ENCODE results near the gene TBC1D22A. TPM values are rescaled to one million over a fixed set of nuclear protein-coding genes. Genes with fewer than 3 reads are reported as not detected.

The TBC1D22A gene
- total RNA-seq, 2 experiments from 2014 or later: 22.3 to 43.9 TPM

GRCh38 chr22:46800102-46800857 lies 37.8 kb downstream of the TBC1D22A start:
- Histone ChIP-seq H3K36me3 (ENCODE audit: insufficient read depth, low read length) (peaks cover 79% of the 10 kb centered on the region), H3K4me3 (ENCODE audit: low read depth, low read length, poor library complexity, severe bottlenecking) (no peak overlapping the region), H3K4me2 (ENCODE audit: low read length) (no peak overlapping the region), H2AFZ (ENCODE audit: low read length) (no peak overlapping the region), H3K4me1 (ENCODE audit: insufficient read depth, low read length, poor library complexity, severe bottlenecking) (peaks cover 7% of the 10 kb centered on the region), H3K79me2 (ENCODE audit: insufficient read depth, low read depth, low read length) (0 out of 2 replicates have a peak, but pooled peaks cover 3% of the 10 kb centered on the region), H4K20me1 (ENCODE audit: insufficient read depth, low read length) (0 out of 2 replicates have a peak, but pooled peaks cover 3% of the 10 kb centered on the region), H3K9me3 (ENCODE audit: low read length) (no peaks in the 10 kb centered on the region), H3K9me2 (ENCODE audit: insufficient read depth, low read length) (no peaks in the 10 kb centered on the region), H3K27ac (ENCODE audit: low read depth, low read length, poor library complexity, severe bottlenecking) (no peak overlapping the region)
- no TSS peak for BruUV-seq (replicated peaks)
- ChIA-PET CTCF (ENCODE audit: unreplicated experiment) (no interaction called here), POLR2A (interaction anchor here (1.3 kb wide), 1 partner anchor 39 kb away, joined by 5 read pairs; no protein-coding TSS in a partner anchor)
- intact Hi-C loops (cut with micrococcal nuclease; ENCODE audit: unreplicated experiment): no loop called here
- no peak for DNase-seq (ENCODE audit: low spot score)
- no peak for TF ChIP-seq EZH2phosphoT487 (IDR thresholded peaks at IDR 0.05; ENCODE audit: borderline replicate concordance, low read depth, low read length)
- TF ChIP-seq, protein P1, sequence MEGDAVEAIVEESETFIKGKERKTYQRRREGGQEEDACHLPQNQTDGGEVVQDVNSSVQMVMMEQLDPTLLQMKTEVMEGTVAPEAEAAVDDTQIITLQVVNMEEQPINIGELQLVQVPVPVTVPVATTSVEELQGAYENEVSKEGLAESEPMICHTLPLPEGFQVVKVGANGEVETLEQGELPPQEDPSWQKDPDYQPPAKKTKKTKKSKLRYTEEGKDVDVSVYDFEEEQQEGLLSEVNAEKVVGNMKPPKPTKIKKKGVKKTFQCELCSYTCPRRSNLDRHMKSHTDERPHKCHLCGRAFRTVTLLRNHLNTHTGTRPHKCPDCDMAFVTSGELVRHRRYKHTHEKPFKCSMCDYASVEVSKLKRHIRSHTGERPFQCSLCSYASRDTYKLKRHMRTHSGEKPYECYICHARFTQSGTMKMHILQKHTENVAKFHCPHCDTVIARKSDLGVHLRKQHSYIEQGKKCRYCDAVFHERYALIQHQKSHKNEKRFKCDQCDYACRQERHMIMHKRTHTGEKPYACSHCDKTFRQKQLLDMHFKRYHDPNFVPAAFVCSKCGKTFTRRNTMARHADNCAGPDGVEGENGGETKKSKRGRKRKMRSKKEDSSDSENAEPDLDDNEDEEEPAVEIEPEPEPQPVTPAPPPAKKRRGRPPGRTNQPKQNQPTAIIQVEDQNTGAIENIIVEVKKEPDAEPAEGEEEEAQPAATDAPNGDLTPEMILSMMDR (conservative IDR thresholded peaks at IDR 0.05; ENCODE audit: low read length): no peak

GRCh38 chr22:46801331-46801811 lies 38.9 kb downstream of the TBC1D22A start:
- no peak overlapping the region for H3K27ac ChIP-seq (ENCODE audit: low read depth, low read length, poor library complexity, severe bottlenecking)
- BruUV-seq (replicated peaks): no TSS peak
- H3K9me3 ChIP-seq (ENCODE audit: low read length): no peaks in the 10 kb centered on the region
- no peak for TF ChIP-seq EZH2phosphoT487 (IDR thresholded peaks at IDR 0.05; ENCODE audit: borderline replicate concordance, low read depth, low read length)
- TF ChIP-seq, protein P1 (conservative IDR thresholded peaks at IDR 0.05; ENCODE audit: low read length): no peak
- ChIA-PET POLR2A (interaction anchor here (0.7 to 1.7 kb wide), 3 partner anchors 34 to 40 kb away, joined by 3 to 5 read pairs (median 3); no protein-coding TSS in a partner anchor), CTCF (ENCODE audit: unreplicated experiment) (interaction anchor here (1.1 to 2.3 kb wide), 2 partner anchors 27 to 43 kb away, joined by 3 to 19 read pairs; no protein-coding TSS in a partner anchor)
- H3K36me3 ChIP-seq (ENCODE audit: insufficient read depth, low read length): peaks cover 77% of the 10 kb centered on the region
- no peak for DNase-seq (ENCODE audit: low spot score)
- peaks cover 7% of the 10 kb centered on the region for H3K4me1 ChIP-seq (ENCODE audit: insufficient read depth, low read length, poor library complexity, severe bottlenecking)
- intact Hi-C loops (cut with micrococcal nuclease; ENCODE audit: unreplicated experiment): no loop called here
- H3K4me3 ChIP-seq (ENCODE audit: low read depth, low read length, poor library complexity, severe bottlenecking): no peak overlapping the region
- H3K4me2 ChIP-seq (ENCODE audit: low read length): no peak overlapping the region
- H2AFZ ChIP-seq (ENCODE audit: low read length): no peak overlapping the region
- H3K9me2 ChIP-seq (ENCODE audit: insufficient read depth, low read length): no peaks in the 10 kb centered on the region
- 0 out of 2 replicates have a peak, but pooled peaks cover 3% of the 10 kb centered on the region for H3K79me2 ChIP-seq (ENCODE audit: insufficient read depth, low read depth, low read length)
- 0 out of 2 replicates have a peak, but pooled peaks cover 3% of the 10 kb centered on the region for H4K20me1 ChIP-seq (ENCODE audit: insufficient read depth, low read length)

All from OCI-LY7 (cell line).